ENCODE measurements around the gene IQCH. TPM values are rescaled to one million over a fixed set of nuclear protein-coding genes. Genes with fewer than 3 reads are reported as not detected.

IQCH gene
- total and polyA plus RNA-seq, 8 donors, result 1.4 to 3.4 (median 2.8) TPM

GRCh38 chr15:67224889-67225288, 29.7 kb upstream of the IQCH start:
- no peak for TF ChIP-seq CTCF (IDR thresholded peaks at IDR 0.05)
- Histone ChIP-seq H3K9me3 (no peaks in the 10 kb centered on the region), H3K27me3 (no peaks in the 10 kb centered on the region), H3K4me1 (no peaks in the 10 kb centered on the region), H3K36me3 (peaks cover 0 to 16% of the 10 kb centered on the region in 2 donors), H3K4me3 (no peak overlapping the region), H3K27ac (no peak overlapping the region)
- ATAC-seq (no peak), DNase-seq (no peak)
- intact Hi-C loops (cut with DNase I), result no loop called here

- DNase-seq, result no peak
- intact Hi-C loops (cut with DNase I), result no loop called here
- TF ChIP-seq CTCF (IDR thresholded peaks at IDR 0.05), result no peak
Observed at GRCh38 chr15:67225336-67225735, 29.2 kb upstream of the IQCH start.

GRCh38 chr15:67227431-67227830, 27.2 kb upstream of the IQCH start:
- ATAC-seq, result no peak
- intact Hi-C loops (cut with DNase I), result no loop called here
- no peaks in the 10 kb centered on the region for H3K9me3 ChIP-seq

More at GRCh38 chr15:67225336-67225735, 29.2 kb upstream of the IQCH start:
- H3K27me3 ChIP-seq, result no peaks in the 10 kb centered on the region
- H3K36me3 ChIP-seq, result peaks cover 0 to 21% of the 10 kb centered on the region in 2 donors
- no peak for ATAC-seq
- H3K27ac ChIP-seq, result no peak overlapping the region
- H3K4me1 ChIP-seq, result no peaks in the 10 kb centered on the region
- H3K9me3 ChIP-seq, result no peaks in the 10 kb centered on the region
- H3K4me3 ChIP-seq, result no peak overlapping the region

GRCh38 chr15:67227846-67228245, 26.7 kb upstream of the IQCH start:
- Histone ChIP-seq H3K9me3 (no peaks in the 10 kb centered on the region), H3K4me1 (no peaks in the 10 kb centered on the region), H3K27ac (no peak overlapping the region), H3K27me3 (no peaks in the 10 kb centered on the region), H3K4me3 (no peak overlapping the region), H3K36me3 (peaks cover 0 to 45% of the 10 kb centered on the region in 2 donors)
- TF ChIP-seq CTCF (IDR thresholded peaks at IDR 0.05), result no peak
- DNase-seq, result no peak
- ATAC-seq, result no peak
- intact Hi-C loops (cut with DNase I), result no loop called here

More at GRCh38 chr15:67227431-67227830, 27.2 kb upstream of the IQCH start:
- DNase-seq, result no peak
- H3K4me3 ChIP-seq, result no peak overlapping the region
- H3K27ac ChIP-seq, result no peak overlapping the region
- no peak for TF ChIP-seq CTCF (IDR thresholded peaks at IDR 0.05)
- H3K36me3 ChIP-seq, result peaks cover 0 to 42% of the 10 kb centered on the region in 2 donors
- no peaks in the 10 kb centered on the region for H3K4me1 ChIP-seq
- no peaks in the 10 kb centered on the region for H3K27me3 ChIP-seq

GRCh38 chr15:67228286-67228685, 26.3 kb upstream of the IQCH start:
- H3K4me1 ChIP-seq, result no peaks in the 10 kb centered on the region
- H3K4me3 ChIP-seq, result no peak overlapping the region
- no peaks in the 10 kb centered on the region for H3K27me3 ChIP-seq
- DNase-seq (no peak), ATAC-seq (no peak)
- no peaks in the 10 kb centered on the region for H3K9me3 ChIP-seq
- H3K27ac ChIP-seq, result no peak overlapping the region
- intact Hi-C loops (cut with DNase I), result no loop called here
- TF ChIP-seq CTCF (IDR thresholded peaks at IDR 0.05), result no peak
- H3K36me3 ChIP-seq, result peaks cover 0 to 49% of the 10 kb centered on the region in 2 donors

All from left lung (tissue), 10 donors.